Measurements from ENCODE around the gene PLXNA3. TPM values are rescaled to one million over a fixed set of nuclear protein-coding genes. Genes with fewer than 3 reads are reported as not detected.

Gene PLXNA3
- total RNA-seq, 1 donor from 2014 or later = 108 TPM

DNA sequence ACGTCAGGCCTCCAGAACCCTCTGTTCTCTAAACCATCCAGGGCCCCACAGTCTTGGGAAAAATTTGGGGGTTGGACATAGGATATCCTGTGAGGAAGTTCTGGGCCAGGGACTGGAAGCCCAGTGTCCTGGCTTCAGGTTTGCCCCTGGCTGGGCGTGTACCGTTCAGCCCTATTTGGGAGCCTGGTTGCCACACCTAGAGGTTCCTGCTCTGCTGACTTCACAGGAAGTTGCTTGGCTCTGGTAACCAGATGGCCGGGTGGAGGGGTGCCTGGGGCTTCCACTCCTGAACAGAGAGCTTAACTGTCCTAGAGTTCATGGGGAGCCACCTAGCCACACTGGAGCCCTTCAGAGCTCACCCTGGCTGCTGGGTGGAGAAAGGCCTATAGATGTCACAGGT lies 45.6 kb upstream of the PLXNA3 start:
- DNase-seq (ENCODE audit: extremely low spot score, unreplicated experiment) = no peak
- peaks cover 23% of the 10 kb centered on the region for H3K4me1 Mint-ChIP-seq (ENCODE audit: unreplicated experiment)
- H3K4me3 Mint-ChIP-seq (ENCODE audit: unreplicated experiment) = peak overlapping the region; percentile 68
- TF ChIP-seq, protein P1, sequence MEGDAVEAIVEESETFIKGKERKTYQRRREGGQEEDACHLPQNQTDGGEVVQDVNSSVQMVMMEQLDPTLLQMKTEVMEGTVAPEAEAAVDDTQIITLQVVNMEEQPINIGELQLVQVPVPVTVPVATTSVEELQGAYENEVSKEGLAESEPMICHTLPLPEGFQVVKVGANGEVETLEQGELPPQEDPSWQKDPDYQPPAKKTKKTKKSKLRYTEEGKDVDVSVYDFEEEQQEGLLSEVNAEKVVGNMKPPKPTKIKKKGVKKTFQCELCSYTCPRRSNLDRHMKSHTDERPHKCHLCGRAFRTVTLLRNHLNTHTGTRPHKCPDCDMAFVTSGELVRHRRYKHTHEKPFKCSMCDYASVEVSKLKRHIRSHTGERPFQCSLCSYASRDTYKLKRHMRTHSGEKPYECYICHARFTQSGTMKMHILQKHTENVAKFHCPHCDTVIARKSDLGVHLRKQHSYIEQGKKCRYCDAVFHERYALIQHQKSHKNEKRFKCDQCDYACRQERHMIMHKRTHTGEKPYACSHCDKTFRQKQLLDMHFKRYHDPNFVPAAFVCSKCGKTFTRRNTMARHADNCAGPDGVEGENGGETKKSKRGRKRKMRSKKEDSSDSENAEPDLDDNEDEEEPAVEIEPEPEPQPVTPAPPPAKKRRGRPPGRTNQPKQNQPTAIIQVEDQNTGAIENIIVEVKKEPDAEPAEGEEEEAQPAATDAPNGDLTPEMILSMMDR (IDR thresholded peaks at IDR 0.05) = no peak
- no peaks in the 10 kb centered on the region for H3K36me3 Mint-ChIP-seq (ENCODE audit: unreplicated experiment)
- no peak overlapping the region for H3K27ac Mint-ChIP-seq (ENCODE audit: unreplicated experiment)
- H3K9me3 Mint-ChIP-seq (ENCODE audit: unreplicated experiment) = no peaks in the 10 kb centered on the region
- no peaks in the 10 kb centered on the region for H3K27me3 Mint-ChIP-seq (ENCODE audit: unreplicated experiment)

DNA sequence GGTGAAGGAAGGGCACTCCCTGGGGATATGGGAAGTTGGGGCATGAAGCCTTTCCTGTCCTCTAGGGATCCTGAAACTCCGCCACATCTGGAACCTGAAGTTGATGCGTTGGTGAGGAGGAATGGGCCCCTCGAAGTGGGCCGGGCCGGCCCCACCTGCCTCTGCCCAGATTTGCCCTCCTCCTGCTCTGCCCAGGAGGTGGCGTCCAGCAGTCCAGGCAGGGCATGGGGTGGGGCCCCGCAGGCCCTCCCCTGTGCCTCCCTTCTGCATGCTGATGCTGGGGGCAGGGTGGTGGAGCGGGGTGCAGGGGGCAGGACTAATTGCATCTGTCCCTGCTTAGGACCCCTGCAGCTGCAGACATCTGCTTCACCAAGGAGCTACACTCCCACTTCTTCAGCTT lies 44.9 kb upstream of the PLXNA3 start:
- Mint-ChIP-seq H3K27me3 (ENCODE audit: unreplicated experiment) (no peaks in the 10 kb centered on the region), H3K4me3 (ENCODE audit: unreplicated experiment) (no peak overlapping the region), H3K4me1 (ENCODE audit: unreplicated experiment) (peaks cover 22% of the 10 kb centered on the region), H3K36me3 (ENCODE audit: unreplicated experiment) (no peaks in the 10 kb centered on the region), H3K27ac (ENCODE audit: unreplicated experiment) (no peak overlapping the region), H3K9me3 (ENCODE audit: unreplicated experiment) (no peaks in the 10 kb centered on the region)
- DNase-seq (ENCODE audit: extremely low spot score, unreplicated experiment) = peak; percentile 80
- TF ChIP-seq, protein P1 (IDR thresholded peaks at IDR 0.05) = no peak

DNA sequence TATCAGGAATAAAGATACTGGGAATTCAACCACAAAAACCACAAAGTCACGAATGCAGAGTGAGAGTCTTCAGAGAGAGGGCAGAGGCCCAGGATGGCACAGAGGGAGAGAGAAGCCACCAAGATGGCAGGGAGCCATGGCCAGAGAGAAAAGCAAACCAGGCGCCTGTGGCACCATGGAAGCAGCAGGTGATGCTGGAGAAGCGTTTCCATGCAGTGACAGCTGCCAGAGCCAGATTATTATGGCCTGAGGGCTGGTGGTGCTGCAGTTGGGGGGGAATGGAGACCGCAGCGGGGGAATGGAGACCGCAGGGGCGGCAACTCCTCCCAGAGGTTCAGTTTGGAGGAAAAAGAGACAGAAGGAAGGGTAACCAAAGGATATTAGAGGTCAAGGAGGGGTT lies 40.9 kb upstream of the PLXNA3 start:
- DNase-seq (ENCODE audit: extremely low spot score, unreplicated experiment) = no peak
- Mint-ChIP-seq H3K4me3 (ENCODE audit: unreplicated experiment) (no peak overlapping the region), H3K4me1 (ENCODE audit: unreplicated experiment) (peaks cover 3% of the 10 kb centered on the region), H3K27me3 (ENCODE audit: unreplicated experiment) (no peaks in the 10 kb centered on the region), H3K36me3 (ENCODE audit: unreplicated experiment) (peaks cover 4% of the 10 kb centered on the region), H3K27ac (ENCODE audit: unreplicated experiment) (no peak overlapping the region), H3K9me3 (ENCODE audit: unreplicated experiment) (no peaks in the 10 kb centered on the region)
- TF ChIP-seq, protein P1 (IDR thresholded peaks at IDR 0.05) = no peak

DNA sequence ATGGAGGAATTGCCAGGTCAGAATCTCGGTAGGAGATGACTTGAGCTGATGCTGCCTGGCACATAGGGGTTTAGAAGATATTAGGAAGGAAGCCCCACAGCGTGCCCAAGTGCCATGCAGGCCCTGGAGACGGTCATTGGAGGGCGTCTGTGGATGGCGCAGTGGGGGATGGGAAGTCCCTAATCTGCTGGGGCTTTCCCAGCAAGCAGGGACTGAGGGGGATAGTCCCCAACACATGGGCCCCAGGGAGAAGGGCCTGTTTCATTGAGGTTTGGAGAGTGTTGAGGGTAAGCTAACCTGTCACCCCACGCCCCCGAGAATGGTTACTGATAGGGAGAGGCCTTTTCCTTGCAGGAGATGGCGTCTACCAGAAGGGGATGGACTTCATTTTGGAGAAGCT lies 38.9 kb upstream of the PLXNA3 start:
- no peak overlapping the region for H3K27ac Mint-ChIP-seq (ENCODE audit: unreplicated experiment)
- peaks cover 4% of the 10 kb centered on the region for H3K36me3 Mint-ChIP-seq (ENCODE audit: unreplicated experiment)
- no peaks in the 10 kb centered on the region for H3K9me3 Mint-ChIP-seq (ENCODE audit: unreplicated experiment)
- no peak overlapping the region for H3K4me3 Mint-ChIP-seq (ENCODE audit: unreplicated experiment)
- no peaks in the 10 kb centered on the region for H3K4me1 Mint-ChIP-seq (ENCODE audit: unreplicated experiment)
- no peaks in the 10 kb centered on the region for H3K27me3 Mint-ChIP-seq (ENCODE audit: unreplicated experiment)
- no peak for DNase-seq (ENCODE audit: extremely low spot score, unreplicated experiment)
- TF ChIP-seq, protein P1 (IDR thresholded peaks at IDR 0.05) = no peak

DNA sequence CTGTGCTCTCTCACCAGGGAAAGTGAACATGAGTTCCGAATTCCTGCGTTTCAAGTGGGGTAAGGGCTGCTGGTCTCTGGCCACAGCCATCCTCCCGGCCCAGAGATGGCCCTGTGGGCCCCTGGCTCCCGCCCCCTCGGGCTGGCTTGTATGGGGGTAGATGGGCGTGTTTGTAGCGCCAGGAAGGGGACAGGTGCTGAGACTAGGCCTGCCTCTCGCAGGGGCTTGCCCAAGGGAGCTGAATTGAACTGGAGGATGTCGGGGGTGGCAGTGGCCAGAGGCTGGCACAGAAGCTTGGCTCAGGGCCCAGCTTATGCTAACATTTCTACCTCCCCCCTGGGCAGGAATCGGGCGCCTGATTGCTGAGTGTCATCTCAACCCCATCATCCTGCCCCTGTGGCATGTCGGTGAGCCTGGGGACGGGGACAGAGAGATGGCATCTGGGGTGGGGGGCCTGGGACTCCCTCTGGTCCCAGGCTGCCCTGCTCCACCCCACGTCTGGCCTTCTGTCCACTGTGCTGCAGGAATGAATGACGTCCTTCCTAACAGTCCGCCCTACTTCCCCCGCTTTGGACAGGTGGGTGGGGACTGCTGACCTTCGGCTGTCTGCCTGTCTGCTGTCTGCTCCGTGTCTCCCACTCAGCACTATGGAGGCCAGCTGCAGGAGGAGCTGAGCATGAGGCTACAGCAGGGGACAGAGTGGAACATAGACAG lies 38.2 kb upstream of the PLXNA3 start:
- TF ChIP-seq, protein P1 (IDR thresholded peaks at IDR 0.05) = no peak
- no peak overlapping the region for H3K4me3 Mint-ChIP-seq (ENCODE audit: unreplicated experiment)
- peak; percentile 81 for DNase-seq (ENCODE audit: extremely low spot score, unreplicated experiment)
- H3K36me3 Mint-ChIP-seq (ENCODE audit: unreplicated experiment) = peaks cover 4% of the 10 kb centered on the region
- no peaks in the 10 kb centered on the region for H3K4me1 Mint-ChIP-seq (ENCODE audit: unreplicated experiment)
- no peak overlapping the region for H3K27ac Mint-ChIP-seq (ENCODE audit: unreplicated experiment)
- H3K27me3 Mint-ChIP-seq (ENCODE audit: unreplicated experiment) = no peaks in the 10 kb centered on the region
- H3K9me3 Mint-ChIP-seq (ENCODE audit: unreplicated experiment) = no peaks in the 10 kb centered on the region

Measured in osteocyte (in vitro differentiated cells).